ENCODE data around the gene TH.

GRCh38 chr11:2163428-2163978, 8.1 kb downstream of the TH start:
- no peak for TF ChIP-seq EZH2phosphoT487 (IDR thresholded peaks at IDR 0.05; ENCODE audit: unreplicated experiment)
- TF ChIP-seq CTCF (conservative IDR thresholded peaks at IDR 0.05; ENCODE audit: low read depth in 2 of 2), result no peak
- TF ChIP-seq, protein P1, sequence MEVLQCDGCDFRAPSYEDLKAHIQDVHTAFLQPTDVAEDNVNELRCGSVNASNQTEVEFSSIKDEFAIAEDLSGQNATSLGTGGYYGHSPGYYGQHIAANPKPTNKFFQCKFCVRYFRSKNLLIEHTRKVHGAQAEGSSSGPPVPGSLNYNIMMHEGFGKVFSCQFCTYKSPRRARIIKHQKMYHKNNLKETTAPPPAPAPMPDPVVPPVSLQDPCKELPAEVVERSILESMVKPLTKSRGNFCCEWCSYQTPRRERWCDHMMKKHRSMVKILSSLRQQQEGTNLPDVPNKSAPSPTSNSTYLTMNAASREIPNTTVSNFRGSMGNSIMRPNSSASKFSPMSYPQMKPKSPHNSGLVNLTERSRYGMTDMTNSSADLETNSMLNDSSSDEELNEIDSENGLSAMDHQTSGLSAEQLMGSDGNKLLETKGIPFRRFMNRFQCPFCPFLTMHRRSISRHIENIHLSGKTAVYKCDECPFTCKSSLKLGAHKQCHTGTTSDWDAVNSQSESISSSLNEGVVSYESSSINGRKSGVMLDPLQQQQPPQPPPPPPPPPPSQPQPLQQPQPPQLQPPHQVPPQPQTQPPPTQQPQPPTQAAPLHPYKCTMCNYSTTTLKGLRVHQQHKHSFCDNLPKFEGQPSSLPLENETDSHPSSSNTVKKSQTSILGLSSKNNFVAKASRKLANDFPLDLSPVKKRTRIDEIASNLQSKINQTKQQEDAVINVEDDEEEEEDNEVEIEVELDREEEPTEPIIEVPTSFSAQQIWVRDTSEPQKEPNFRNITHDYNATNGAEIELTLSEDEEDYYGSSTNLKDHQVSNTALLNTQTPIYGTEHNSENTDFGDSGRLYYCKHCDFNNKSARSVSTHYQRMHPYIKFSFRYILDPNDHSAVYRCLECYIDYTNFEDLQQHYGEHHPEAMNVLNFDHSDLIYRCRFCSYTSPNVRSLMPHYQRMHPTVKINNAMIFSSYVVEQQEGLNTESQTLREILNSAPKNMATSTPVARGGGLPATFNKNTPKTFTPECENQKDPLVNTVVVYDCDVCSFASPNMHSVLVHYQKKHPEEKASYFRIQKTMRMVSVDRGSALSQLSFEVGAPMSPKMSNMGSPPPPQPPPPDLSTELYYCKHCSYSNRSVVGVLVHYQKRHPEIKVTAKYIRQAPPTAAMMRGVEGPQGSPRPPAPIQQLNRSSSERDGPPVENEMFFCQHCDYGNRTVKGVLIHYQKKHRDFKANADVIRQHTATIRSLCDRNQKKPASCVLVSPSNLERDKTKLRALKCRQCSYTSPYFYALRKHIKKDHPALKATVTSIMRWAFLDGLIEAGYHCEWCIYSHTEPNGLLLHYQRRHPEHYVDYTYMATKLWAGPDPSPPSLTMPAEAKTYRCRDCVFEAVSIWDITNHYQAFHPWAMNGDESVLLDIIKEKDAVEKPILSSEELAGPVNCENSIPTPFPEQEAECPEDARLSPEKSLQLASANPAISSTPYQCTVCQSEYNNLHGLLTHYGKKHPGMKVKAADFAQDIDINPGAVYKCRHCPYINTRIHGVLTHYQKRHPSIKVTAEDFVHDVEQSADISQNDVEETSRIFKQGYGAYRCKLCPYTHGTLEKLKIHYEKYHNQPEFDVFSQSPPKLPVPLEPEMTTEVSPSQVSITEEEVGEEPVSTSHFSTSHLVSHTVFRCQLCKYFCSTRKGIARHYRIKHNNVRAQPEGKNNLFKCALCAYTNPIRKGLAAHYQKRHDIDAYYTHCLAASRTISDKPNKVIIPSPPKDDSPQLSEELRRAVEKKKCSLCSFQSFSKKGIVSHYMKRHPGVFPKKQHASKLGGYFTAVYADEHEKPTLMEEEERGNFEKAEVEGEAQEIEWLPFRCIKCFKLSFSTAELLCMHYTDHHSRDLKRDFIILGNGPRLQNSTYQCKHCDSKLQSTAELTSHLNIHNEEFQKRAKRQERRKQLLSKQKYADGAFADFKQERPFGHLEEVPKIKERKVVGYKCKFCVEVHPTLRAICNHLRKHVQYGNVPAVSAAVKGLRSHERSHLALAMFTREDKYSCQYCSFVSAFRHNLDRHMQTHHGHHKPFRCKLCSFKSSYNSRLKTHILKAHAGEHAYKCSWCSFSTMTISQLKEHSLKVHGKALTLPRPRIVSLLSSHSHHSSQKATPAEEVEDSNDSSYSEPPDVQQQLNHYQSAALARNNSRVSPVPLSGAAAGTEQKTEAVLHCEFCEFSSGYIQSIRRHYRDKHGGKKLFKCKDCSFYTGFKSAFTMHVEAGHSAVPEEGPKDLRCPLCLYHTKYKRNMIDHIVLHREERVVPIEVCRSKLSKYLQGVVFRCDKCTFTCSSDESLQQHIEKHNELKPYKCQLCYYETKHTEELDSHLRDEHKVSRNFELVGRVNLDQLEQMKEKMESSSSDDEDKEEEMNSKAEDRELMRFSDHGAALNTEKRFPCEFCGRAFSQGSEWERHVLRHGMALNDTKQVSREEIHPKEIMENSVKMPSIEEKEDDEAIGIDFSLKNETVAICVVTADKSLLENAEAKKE (CRISPR knock-in tag; IDR thresholded peaks at IDR 0.05), result no peak
- TF ChIP-seq JUNB (IDR thresholded peaks at IDR 0.05; ENCODE audit: unreplicated experiment), result no peak
- no peak for TF ChIP-seq ZNF114 (CRISPR knock-in tag; IDR thresholded peaks at IDR 0.05)

All from GM23338 (cell line).